NCI-H446 treated with DMSO at 0.1 percent for 48 hours (cell line): ENCODE results near the gene COG7.
"Not testable (repeated sequence)": the region's sequence is repeated elsewhere in the genome, so short reads cannot be mapped to it uniquely, and the experiment has no call there.

Experiments used
- DNase-seq: peaks from one replicate; lab custom pipeline; 2025; lab: John Stamatoyannopoulos, UW

Gene COG7

DNA sequence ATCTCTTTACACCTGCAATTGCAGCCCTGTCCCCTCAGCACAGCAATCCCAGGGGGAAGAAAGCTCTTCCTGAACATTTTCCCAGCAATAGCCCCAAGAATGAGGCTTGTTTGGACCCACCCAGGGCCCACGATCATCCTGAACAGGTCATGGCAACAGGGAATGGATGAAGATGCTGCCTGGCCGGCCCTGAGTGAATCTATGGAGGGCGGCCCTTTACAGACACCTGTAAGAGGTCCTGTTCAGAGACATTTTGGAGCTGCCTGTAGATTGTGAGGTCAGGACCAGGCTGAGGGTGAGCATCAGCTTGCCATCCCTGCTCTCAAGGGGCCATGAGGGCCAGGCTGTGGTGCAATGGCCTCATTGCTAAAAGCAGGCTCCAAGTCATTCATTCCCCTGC lies 69.1 kb downstream of the COG7 start:
- no peak for DNase-seq

DNA sequence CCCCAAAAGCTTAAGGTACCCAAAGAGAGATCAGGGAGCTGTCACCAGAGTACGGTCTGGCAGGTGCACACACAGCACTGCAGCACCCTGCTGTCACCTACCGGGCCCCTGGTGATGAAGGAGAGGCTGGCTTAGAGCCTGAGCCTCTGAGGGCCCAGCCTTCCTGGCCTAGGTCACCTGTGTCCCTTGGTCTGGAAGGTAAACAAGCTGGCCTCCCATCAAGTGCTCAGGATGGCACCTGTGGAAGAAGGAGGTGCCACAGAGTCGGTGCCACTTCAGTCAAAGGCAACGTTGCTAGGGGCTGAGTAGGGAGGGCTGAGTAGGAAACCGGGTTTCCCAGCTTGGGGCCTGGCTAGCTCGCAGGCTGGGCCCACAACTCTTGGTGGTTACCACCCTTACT lies 70.7 kb downstream of the COG7 start:
- DNase-seq: no peak

DNA sequence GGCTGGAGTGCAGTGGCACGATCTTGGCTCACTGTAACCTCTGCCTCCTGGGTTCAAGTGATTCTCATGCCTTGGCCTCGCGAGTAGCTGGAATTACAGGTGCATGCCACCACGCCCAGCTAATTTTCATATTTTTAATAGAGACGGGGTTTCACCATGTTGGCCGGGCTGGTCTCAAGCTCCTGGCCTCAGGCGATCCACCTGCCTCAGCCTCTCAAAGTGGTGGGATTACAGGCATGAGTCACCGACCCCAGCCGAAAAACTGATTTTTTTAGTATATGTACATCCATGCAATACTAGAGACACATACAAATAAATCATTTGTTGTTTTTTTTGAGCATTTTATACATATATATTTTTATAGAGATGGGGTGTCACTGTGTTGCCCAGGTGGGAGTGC lies 71.3 kb downstream of the COG7 start:
- DNase-seq: not testable (repeated sequence)

DNA sequence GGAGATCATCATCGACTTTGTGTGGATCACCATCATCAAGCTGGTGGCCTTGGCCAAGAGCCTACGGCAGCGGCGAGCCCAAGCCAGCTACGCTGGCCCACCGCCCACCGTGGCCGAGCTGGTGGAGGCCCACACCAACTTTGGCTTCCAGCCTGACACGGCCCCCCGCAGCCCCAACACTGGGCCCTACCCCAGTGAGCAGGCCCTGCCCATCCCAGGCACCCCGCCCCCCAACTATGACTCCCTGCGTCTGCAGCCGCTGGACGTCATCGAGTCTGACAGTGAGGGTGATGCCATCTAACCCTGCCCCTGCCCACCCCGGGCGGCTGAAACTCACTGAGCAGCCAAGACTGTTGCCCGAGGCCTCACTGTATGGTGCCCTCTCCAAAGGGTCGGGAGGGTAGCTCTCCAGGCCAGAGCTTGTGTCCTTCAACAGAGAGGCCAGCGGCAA lies 72.5 kb downstream of the COG7 start:
- no peak for DNase-seq

DNA sequence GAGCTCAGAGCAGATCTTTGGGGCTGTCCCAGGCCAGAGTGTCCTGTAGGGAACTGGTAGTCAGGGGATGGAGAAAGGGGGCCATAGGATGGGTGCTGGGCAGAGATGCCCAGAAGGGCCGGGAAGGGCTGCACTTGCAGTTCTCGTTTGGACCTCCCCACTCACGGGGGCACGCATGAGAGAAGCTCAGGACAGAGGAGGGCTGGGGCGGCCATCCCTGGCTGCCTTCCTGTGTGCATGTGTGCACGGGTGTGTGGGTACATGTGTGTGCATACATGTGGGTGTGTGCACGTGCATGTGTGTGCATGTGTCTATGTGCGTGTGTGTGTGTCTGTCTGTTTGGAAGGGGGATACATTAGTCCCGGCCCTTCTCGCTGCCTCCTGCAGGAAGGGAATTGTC lies 73.3 kb downstream of the COG7 start:
- DNase-seq: no peak

DNA sequence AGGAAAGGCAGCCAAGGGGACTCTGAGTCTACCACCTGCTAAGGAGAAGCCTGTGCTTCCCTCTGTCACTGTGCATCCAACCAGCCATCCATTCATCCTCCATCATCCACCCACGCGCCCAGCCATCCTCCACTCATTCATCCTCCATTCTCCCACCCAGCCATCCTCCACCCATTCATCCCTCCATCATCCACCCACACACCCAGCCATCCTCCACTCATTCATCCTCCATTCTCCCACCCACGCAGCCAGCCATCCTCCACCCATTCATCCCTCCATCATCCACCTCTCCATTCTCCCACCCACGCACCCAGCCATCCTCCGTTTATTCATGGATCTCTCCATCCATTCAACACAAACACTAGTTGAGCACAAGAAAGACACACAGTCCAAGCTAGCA lies 74.1 kb downstream of the COG7 start:
- DNase-seq: no peak

DNA sequence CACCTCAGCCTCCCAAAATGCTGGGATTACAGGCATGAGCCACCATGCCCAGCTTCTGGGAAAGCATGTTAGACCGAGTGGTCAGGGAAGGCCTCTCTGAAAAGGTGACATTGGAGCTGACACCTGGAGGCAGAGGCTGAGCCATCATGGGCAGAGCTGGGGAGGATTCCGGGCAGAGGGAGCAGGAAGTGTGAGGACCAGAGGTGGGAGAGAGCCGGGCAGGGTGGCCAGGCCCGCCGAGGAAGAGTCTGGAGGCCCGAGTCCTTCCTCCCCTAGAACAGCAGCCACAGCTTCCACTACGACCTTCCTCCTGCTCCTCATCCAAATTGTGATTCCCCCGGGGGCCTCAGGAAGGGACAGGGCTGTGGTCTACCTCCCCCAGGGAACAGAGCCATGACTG lies 74.7 kb downstream of the COG7 start:
- DNase-seq: no peak

DNA sequence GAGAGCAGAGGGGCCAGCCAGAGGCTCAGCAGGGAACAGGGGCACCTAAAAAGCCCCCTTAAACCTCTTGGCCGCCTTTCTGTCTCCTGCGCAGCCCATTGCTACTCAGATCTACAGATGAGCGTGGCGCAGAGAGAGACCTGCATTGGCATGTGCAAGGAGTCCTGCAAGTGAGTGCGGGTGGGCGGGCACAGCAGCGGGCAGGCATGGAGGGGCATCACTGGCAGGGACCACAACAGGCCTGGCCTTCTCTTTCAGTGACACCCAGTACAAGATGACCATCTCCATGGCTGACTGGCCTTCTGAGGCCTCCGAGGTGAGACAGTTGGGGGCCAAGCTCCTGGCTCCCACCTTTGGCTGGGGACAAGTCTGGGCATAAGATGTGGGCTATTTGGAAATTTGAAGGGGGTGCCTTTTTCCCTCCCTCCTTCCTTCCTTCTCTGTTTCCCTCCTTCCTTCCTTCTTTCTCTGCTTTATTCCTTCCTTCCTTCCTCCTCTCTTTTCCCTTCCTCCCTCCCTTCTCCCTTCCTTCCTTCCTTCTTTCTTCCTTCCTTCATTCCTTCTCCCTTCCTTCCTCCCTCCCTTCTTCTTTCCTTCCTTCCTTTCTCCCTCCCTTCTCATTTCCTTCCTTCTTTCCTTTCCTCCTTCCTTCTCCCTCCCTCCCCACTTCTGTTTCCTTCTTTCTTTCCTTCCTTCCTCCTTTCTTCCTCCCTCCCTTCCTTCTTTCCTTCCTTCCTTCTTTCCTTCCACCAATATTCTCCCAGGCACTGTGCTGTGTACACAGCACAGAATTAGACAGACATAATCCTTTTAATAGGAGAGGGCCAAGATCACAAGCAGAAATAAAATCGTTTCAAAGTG lies 75.7 kb downstream of the COG7 start:
- DNase-seq: no peak

DNA sequence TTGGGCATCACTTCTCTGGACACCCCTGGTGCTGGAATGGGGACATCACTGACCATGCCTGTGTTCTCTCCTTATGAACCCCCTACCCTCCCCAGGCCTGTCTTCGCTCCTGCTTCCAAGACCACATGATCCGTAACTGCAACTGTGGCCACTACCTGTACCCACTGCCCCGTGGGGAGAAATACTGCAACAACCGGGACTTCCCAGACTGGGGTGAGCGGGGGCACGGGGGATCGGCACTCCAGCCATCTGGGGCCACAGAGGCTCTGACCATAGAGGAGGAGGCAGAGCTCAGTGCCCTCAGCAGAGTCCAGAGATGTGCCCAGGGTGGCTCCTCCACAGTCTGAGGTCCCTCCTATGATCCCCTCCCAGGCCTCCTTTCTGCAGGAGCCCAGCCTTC lies 77.3 kb downstream of the COG7 start:
- no peak for DNase-seq

DNA sequence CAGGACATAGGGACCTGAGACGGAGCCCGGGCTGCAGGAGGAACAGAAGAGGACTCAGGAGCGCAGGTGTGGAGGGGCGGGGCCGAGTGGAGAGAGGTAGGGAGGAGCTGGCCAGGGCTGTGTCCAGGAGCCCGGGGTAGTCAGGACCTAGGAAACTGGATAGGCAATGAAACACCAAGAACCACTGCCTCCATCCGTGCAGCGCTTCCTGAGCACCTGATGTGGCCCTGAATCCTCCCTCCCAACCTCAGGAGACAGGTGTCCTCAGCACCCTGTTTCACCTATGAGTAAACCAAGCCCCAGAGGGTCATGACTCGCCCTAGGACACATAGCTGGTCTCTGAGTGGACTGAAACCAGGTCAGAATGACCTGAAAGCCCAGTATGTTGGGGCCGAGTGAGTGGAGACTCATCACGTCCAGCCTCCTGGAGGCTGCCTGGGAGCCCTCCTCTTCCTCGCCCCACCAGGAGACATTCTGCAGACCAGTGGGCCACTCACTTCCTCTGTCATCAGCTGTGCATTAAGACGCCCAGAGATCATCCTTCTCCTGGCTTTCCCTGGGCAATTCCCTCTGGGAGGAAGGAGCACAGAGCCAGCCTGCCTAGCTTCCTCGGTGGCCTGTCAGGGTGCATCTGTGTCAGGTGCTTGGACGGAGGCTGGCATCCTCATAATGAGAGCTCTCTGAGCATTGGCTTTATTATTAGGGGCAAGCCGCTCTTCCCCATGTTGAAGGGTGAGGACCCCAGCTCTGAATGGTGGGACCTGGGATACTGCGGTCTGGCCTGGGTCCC lies 78.1 kb downstream of the COG7 start:
- no peak for DNase-seq

DNA sequence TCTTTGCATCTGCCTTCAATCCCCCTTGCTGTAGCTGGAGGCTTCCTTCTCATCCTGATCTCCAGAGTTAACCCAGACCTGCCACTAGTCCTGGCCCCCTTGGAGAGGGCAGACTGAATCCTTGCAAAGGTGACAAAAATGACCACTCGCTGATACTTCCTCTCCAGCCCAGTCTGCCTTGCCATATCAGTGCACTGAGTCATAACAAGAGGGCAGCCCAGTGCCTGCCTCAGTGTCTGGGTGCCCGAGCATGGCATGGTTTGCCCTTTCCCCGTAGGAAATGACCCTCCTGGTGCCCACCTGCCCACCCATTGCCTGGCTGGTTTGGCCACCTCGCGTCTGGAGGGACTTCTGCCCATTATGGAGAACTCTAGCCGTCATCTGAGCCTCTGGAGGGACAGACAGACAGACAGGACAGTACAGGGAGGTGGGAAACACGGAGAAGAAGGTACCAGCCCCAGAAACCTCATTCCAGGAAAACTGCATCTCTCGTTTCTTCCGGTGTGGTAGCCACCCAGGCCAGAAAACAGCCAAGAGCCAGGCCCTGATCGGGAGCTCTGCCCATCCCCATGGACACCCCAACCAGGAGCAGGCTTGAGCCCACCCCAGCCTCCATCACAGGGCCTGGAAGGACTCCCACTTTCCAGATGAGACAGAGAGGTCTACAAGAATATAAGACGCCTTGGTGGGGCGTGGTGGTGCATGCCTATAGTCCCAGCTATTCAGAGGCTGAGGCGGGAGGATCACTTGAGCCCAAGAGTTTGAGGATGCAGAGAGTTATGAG lies 79.4 kb downstream of the COG7 start:
- no peak for DNase-seq

DNA sequence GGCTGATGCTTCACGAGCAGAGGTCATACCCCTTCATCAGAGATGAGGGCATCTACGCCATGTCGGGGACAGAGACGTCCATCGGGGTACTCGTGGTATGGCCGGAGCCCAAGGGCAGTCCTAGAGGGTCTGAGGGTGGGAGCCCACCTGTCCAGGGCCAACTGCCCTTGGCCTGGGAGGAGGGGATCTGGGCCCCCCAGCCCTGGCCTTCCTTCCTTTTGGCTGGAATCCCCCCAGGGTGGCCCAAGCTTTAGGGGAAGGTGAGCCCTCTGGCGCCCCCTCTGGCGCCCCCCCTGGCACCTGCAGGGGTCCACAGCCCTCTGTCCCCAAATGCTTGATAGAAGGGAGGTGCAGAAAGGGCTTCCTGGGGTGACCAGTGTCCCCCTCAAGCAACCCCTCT lies 81.6 kb downstream of the COG7 start:
- DNase-seq: no peak

DNA sequence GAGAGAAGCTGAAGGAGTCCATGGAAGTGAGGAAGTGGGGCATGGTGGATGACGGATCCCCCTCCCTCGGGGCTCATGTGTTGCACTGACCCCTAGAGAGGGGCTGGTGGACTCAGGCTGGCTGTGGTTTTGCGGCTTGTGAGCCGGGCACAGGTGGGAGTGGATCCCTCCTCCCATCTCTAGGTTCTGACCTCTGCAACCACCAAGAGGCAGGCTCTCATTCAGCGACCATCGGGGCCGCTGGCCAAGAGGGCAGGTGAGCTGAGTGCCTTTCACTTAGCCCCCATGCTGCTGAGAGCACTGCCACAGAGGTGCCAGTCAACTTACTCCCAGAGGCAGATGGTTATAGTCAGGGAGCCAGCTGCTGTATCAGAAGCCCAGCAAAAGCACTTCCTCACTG lies 83.6 kb downstream of the COG7 start:
- DNase-seq: no peak

DNA sequence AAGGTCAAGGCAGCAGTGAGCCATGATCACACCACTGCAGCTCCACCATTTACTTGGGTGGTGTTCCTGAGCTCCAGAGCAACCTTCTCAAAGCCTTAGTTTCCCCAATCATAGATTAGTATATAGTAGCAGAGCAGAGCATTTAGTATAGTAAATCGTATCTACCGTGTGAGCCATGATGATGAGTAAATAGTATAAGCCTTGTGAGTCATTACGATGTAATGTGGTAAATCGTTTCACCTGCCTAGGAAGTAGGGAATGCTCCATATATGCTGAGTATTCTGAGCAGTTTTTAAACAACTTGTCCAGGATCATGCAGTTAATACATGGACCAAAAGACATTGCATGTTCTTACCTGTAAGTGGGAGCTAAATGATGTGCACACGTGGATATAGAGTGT lies 84.5 kb downstream of the COG7 start:
- DNase-seq: no peak

DNA sequence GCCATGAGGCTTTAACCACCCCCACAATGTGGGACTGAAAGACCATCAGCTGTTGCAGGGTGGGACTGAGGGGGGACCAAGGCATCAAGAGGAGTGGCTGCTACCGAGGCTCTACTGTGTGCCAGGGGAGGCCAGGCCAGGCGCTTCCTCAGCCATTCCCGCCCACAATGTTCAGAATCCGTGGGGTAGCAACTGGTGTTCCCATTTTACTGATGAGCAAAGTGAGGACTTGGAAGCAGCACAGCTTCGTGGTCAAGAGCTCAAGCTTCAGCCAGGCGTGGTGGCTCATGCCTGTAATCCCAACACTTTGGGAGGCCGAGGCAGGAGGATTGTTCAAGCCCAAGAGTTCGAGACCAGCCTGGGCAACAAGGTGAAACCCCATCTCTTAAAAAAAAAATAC lies 85.0 kb downstream of the COG7 start:
- DNase-seq: no peak

DNA sequence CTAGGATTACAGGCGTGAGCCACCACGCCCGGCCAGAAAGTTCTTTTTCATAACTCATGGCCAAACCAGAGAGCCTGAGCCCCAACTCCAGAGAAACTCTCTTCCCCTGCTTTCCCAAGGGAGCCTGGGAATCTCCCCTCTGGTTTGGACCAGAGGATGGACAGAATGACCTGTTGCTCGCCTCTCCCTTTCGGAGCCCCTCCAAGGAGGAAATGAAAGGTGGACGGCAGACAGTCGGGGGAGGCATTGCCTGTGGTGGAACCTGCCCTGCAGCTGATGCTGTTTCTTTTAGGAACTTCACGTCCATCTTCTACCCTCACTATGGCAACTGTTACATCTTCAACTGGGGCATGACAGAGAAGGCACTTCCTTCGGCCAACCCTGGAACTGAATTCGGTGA lies 85.4 kb downstream of the COG7 start:
- no peak for DNase-seq

DNA sequence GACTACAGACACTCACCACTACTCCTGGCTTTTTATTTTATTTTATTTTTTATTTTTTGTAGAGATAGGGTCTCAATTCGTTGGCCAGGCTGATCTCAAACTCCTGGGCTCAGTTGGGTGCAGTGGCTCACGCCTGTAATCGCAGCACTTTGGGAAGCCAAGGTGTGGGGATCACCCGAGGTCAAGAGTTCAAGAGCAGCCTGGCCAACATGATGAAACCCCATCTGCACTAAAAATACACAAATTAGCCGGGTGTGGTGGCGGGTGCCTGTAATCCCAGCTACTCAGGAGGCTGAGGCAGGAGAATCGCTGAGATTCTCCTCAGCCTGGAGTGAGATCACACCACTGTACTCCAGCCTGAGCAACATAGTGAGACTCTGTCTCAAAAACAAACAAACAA lies 86.6 kb downstream of the COG7 start:
- DNase-seq: not testable (repeated sequence)

DNA sequence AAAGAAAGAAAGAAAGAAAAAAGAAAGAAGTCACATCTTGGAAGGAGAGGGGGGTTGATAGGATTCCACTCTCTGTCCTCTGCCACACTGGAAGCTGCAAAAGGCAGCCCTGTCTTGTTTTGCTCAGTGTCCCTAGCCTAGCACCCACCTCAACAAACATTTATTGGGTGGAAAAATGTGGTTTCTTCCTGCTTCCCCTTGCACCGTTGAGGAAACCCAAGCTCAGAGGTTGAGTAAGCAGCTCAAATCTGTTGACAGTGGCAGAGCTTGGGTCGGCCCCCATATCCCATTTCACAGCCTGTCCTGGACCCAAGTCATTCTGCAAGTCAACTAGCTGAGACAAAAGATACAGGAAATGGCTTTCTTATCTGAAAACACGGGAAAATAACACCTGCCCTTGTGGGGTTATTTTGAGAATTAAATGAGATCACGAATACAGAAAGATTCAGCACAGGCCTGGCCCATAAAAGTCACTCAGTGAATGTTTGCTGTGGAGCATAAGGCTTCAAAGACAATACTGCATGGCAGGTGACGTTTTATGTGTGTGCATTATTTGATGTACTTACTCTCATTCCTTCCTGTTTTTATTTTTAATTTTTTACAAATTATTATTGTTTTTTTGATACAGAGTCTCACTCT lies 87.3 kb downstream of the COG7 start:
- no peak for DNase-seq

DNA sequence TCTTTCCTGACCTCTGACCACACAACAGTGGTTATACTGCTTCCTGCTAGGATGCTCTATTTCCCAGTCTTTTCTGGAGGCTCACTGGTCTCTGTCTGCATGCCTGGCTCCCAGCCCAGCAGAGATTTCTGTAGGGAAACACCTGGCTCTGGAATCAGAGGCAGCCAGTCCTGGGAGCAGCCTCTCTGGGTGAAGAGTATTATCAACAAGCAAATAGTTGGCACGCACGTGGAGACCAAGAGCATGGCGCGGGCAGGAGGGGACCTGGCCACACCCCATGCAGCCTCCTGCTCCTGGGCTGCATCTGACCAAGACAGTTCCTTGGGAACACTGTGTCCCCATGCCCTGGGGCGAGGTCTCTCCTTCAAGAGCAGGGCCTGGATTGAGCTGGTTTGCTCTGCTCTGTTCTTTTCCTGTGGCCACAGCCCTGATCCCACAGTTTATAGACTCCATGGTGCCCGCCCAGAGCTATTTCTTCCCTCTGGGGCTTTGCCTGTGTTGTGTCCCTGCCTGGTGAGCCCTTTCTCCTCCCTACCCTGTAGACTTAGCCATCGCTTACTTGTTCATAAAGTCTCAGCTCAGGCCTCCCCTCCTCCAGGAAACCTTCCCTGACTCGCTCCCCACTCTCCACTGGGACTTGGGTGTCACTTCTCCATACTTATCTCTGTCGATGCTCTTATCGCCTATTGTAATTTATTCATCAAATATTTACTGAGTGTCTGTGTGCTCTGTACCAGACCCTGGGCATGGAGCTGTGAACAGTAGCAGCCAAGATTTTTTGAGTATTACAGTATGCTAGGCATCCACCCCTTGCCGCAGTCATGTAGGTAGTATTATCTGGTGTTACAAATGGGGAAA lies 90.3 kb downstream of the COG7 start:
- DNase-seq: no peak

DNA sequence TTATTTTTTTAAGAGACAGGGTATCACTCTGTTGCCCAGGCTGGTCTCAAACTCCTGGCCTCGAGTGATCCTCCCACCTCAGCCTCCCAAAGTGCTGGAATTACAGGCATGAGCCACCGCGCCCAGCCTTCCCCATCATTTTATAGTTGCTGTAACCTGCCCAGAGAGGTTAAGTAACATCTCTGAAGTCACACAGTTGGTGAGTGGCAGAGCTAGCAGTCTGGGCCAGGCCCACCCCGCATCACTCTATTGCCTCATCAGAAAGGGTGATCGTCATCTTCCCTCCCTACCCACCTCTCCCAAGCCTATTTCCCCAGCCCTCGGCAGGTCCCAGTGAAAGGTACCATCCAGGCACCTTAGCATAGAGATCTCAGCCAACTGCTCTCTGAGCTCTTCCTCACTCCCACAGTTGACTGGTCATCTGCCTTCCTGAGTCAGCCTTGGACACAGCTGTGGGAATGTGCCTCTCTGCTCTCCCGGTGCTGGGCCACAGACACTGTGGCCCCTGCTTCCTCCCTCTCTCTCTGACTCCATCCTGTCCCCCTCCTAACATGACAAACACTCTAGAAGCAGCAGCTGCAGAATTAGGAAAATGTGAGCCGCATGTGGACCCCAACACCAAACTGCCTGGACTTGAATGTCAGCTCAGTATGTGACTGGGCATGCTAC lies 93.8 kb downstream of the COG7 start:
- DNase-seq: no peak
